Bronchial epithelial cell (primary cell): ENCODE results near the gene MGAT5B. TPM values are rescaled to one million over a fixed set of nuclear protein-coding genes. Genes with fewer than 3 reads are reported as not detected.

Experiments used
- DNase-seq: peaks from one replicate; pipeline ENCODE4 v3.0.0-alpha.2; 2010; ENCODE audit warnings: low read depth
- FAIRE-seq: peaks from 2 replicates; lab custom pipeline; 2011; peaks lifted over from hg19 to GRCh38; lab: Jason Lieb, UNC
- H3K27me3 ChIP-seq: 2 replicates; pipeline ENCODE4 v1.5.1; 2011; ENCODE audit warnings: low read length; ENCODE audit not compliant: control insufficient read depth, insufficient read depth
- H3K36me3 ChIP-seq: 2 replicates; pipeline ENCODE4 v1.5.1; 2011; ENCODE audit warnings: low read length; ENCODE audit not compliant: control insufficient read depth, insufficient read depth
- H3K4me3 ChIP-seq: 2 replicates; pipeline ENCODE4 v1.5.1; 2011; ENCODE audit warnings: mild to moderate bottlenecking, low read depth, low read length, control low read depth
- CTCF ChIP-seq: IDR thresholded peaks from 2 replicates; pipeline ENCODE4 v1.5.1; 2011; ENCODE audit warnings: mild to moderate bottlenecking, moderate library complexity, low read length, control low read depth, inconsistent platforms; ENCODE audit not compliant: insufficient read depth, severe bottlenecking
- total RNA-seq: library from RNA; depleted of rRNA; stranded (reverse); fragments of >200 nt; gene quantifications from 2 replicates; pipeline ENCODE4 v1.2.1, GENCODE V29; 2014

The MGAT5B gene
- total RNA-seq, 1 donor from 2014 or later, result not detected

- Histone ChIP-seq H3K36me3 (no peaks in the 10 kb centered on the region), H3K27me3 (peaks cover 6% of the 10 kb centered on the region), H3K4me3 (no peak overlapping the region)
- TF ChIP-seq CTCF, result no peak
- no peak for DNase-seq
- FAIRE-seq, result no peak
Measured at GRCh38 chr17:76885894-76886290, 17.7 kb downstream of the MGAT5B start.

- FAIRE-seq (no peak), DNase-seq (no peak)
- Histone ChIP-seq H3K27me3 (peaks cover 6% of the 10 kb centered on the region), H3K36me3 (no peaks in the 10 kb centered on the region), H3K4me3 (no peak overlapping the region)
- TF ChIP-seq CTCF, result no peak
Measured at GRCh38 chr17:76886395-76886794, 18.2 kb downstream of the MGAT5B start.

- Histone ChIP-seq H3K36me3 (no peaks in the 10 kb centered on the region), H3K4me3 (no peak overlapping the region), H3K27me3 (peaks cover 5% of the 10 kb centered on the region)
- no peak for TF ChIP-seq CTCF
- DNase-seq (no peak), FAIRE-seq (no peak)
Measured at GRCh38 chr17:76887802-76888201, 19.6 kb downstream of the MGAT5B start.

- H3K4me3 ChIP-seq, result no peak overlapping the region
- no peak for DNase-seq
Measured at GRCh38 chr17:76888661-76889060, 20.5 kb downstream of the MGAT5B start.

GRCh38 chr17:76889323-76889722 lies 21.1 kb downstream of the MGAT5B start:
- peaks cover 3% of the 10 kb centered on the region for H3K27me3 ChIP-seq
- no peak overlapping the region for H3K4me3 ChIP-seq
- no peak for FAIRE-seq
- H3K36me3 ChIP-seq, result no peaks in the 10 kb centered on the region
- DNase-seq, result no peak
- TF ChIP-seq CTCF, result no peak

More at GRCh38 chr17:76888661-76889060, 20.5 kb downstream of the MGAT5B start:
- no peaks in the 10 kb centered on the region for H3K36me3 ChIP-seq
- peaks cover 4% of the 10 kb centered on the region for H3K27me3 ChIP-seq
- FAIRE-seq, result no peak
- TF ChIP-seq CTCF, result no peak

- Histone ChIP-seq H3K4me3 (no peak overlapping the region), H3K27me3 (no peaks in the 10 kb centered on the region), H3K36me3 (no peaks in the 10 kb centered on the region)
- no peak for DNase-seq
- no peak for FAIRE-seq
- no peak for TF ChIP-seq CTCF
Measured at GRCh38 chr17:76892329-76892728, 24.1 kb downstream of the MGAT5B start.
